ENCODE measurements around the gene TMEM245.

DNA sequence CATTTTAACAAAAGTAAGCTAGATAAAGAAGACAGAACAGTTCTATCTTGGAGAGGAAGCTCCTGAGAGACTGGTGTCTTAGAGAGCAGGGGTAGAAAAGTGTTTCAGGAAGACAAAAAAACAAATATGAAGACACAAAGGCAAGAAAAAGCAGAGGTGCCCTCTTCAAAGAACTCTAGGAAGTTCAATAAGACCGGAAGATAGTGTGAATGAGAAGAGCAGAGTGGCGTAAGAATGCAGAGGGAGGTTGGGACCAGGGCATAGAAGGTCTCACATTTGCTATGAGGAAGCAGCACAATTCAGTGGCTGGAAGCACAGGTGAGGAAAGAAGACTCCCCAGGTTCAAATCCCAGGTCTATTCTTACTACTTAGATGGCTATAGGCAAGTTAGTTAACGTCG lies 22.6 kb downstream of the TMEM245 start:
- TF ChIP-seq POLR2A (IDR thresholded peaks at IDR 0.05; ENCODE audit: low read length) (no peak), GATA1 (IDR thresholded peaks at IDR 0.05; ENCODE audit: low read depth, low read length) (no peak)
